GM23338 (cell line): ENCODE data around the gene CLEC17A. TPM values are rescaled to one million over a fixed set of nuclear protein-coding genes. Genes with fewer than 3 reads are reported as not detected.

ENCODE experiments used
- ATAC-seq: fragments of 200-7000 bp; cut with Tn5 transposase; 3 replicates; pipeline ENCODE4 v1.9.1; 2020
- DNase-seq: peaks from one replicate; pipeline ENCODE4 v3.0.0-alpha.2; 2015; ENCODE audit warnings: low spot score
- H2AFZ ChIP-seq: fragments of 200-600 bp; sonication (generic); 2 replicates; pipeline ENCODE4 v1.8.0; 2016; ENCODE audit warnings: antibody characterized with exemption, mild to moderate bottlenecking, moderate library complexity
- H3F3A ChIP-seq: fragments of 200-600 bp; sonication (generic); replicated peaks from 2 replicates; pipeline ENCODE4 v1.8.0; 2017; ENCODE audit warnings: antibody characterized with exemption, mixed run types, low read depth
- H3K27ac ChIP-seq: fragments of 200-600 bp; sonication (generic); 2 replicates; pipeline ENCODE4 v1.6.1; 2016; ENCODE audit warnings: low read depth
- H3K27me3 ChIP-seq: fragments of 200-600 bp; sonication (generic); 2 replicates; pipeline ENCODE4 v1.8.0; 2016; ENCODE audit warnings: mild to moderate bottlenecking, mixed run types, moderate library complexity; ENCODE audit not compliant: insufficient read depth
- H3K36me3 ChIP-seq: fragments of 200-600 bp; sonication (generic); 2 replicates; pipeline ENCODE4 v1.8.0; 2016; ENCODE audit warnings: mild to moderate bottlenecking; ENCODE audit not compliant: insufficient read depth
- H3K4me1 ChIP-seq: fragments of 200-600 bp; sonication (generic); 2 replicates; pipeline ENCODE4 v1.8.0; 2016; ENCODE audit warnings: mild to moderate bottlenecking, moderate library complexity; ENCODE audit not compliant: insufficient read depth
- H3K4me2 ChIP-seq: fragments of 200-600 bp; sonication (generic); 2 replicates; pipeline ENCODE4 v1.7.1; 2017; ENCODE audit warnings: mixed run types
- H3K4me3 ChIP-seq: fragments of 200-600 bp; sonication (generic); 2 replicates; pipeline ENCODE4 v1.6.1; 2016; ENCODE audit warnings: mixed run types
- H3K79me2 ChIP-seq: fragments of 200-600 bp; sonication (generic); replicated peaks from 2 replicates; pipeline ENCODE4 v1.8.0; 2017; ENCODE audit warnings: mild to moderate bottlenecking; ENCODE audit not compliant: insufficient read depth
- H3K9me2 ChIP-seq: fragments of 200-600 bp; sonication (generic); 2 replicates; pipeline ENCODE4 v1.8.0; 2017; ENCODE audit not compliant: insufficient read depth
- H4K20me1 ChIP-seq: fragments of 200-600 bp; sonication (generic); replicated peaks from 2 replicates; pipeline ENCODE4 v1.8.0; 2017; ENCODE audit warnings: mild to moderate bottlenecking; ENCODE audit not compliant: insufficient read depth
- H3K27ac Mint-ChIP-seq: 2 replicates; pipeline ENCODE4 v1.8.0; 2020; ENCODE audit warnings: inconsistent platforms, mild to moderate bottlenecking, moderate library complexity, mixed read lengths
- H3K27me3 Mint-ChIP-seq: 3 replicates; pipeline ENCODE4 v1.8.0; 2022; ENCODE audit warnings: low read depth, mild to moderate bottlenecking, moderate library complexity, mixed read lengths, inconsistent platforms; ENCODE audit not compliant: insufficient read depth, poor library complexity
- H3K36me3 Mint-ChIP-seq: 3 replicates; pipeline ENCODE4 v1.8.0; 2021; ENCODE audit warnings: low read depth, mild to moderate bottlenecking, inconsistent platforms, moderate library complexity, mixed read lengths
- H3K4me1 Mint-ChIP-seq: 3 replicates; pipeline ENCODE4 v1.8.0; 2020; ENCODE audit warnings: mild to moderate bottlenecking, inconsistent platforms, mixed read lengths
- H3K4me3 Mint-ChIP-seq: 3 replicates; pipeline ENCODE4 v1.8.0; 2021; ENCODE audit warnings: moderate library complexity, mild to moderate bottlenecking, inconsistent platforms, mixed read lengths
- H3K9me3 Mint-ChIP-seq: 3 replicates; pipeline ENCODE4 v1.8.0; 2020; ENCODE audit warnings: moderate library complexity, mild to moderate bottlenecking, inconsistent platforms, mixed read lengths
- CREB1 ChIP-seq: fragments of 250-450 bp; sonication (Bioruptor Pico); IDR thresholded peaks from 2 replicates; pipeline ENCODE4 v1.5.0; 2020; ENCODE audit warnings: low read depth, mild to moderate bottlenecking, moderate library complexity
- EZH2 ChIP-seq: fragments of 200-600 bp; sonication (generic); IDR thresholded peaks from one replicate; pipeline ENCODE4 v1.8.0; 2017; ENCODE audit warnings: antibody characterized with exemption, mild to moderate bottlenecking, low read depth; ENCODE audit not compliant: unreplicated experiment
- EZH2phosphoT487 ChIP-seq: fragments of 200-600 bp; sonication (generic); IDR thresholded peaks from one replicate; pipeline ENCODE4 v1.8.1; 2018; ENCODE audit warnings: antibody characterized with exemption; ENCODE audit not compliant: unreplicated experiment
- JUNB ChIP-seq: IDR thresholded peaks from one replicate; pipeline ENCODE4 v1.6.1; 2016; ENCODE audit warnings: antibody characterized with exemption; ENCODE audit not compliant: unreplicated experiment
- POLR2AphosphoS5 ChIP-seq: IDR thresholded peaks from 2 replicates; pipeline ENCODE4 v1.6.1; 2016; ENCODE audit warnings: antibody characterized with exemption, low read depth
- STAT1 ChIP-seq: IDR thresholded peaks from one replicate; pipeline ENCODE4 v1.6.1; 2016; ENCODE audit warnings: antibody characterized with exemption; ENCODE audit not compliant: unreplicated experiment
- ZNF114 ChIP-seq: fragments of 250-450 bp; sonication (Bioruptor Pico); IDR thresholded peaks from 2 replicates; pipeline ENCODE4 v1.5.0; 2020; ENCODE audit warnings: mild to moderate bottlenecking, moderate library complexity
- ZNF331 ChIP-seq: fragments of 250-450 bp; sonication (Bioruptor Pico); IDR thresholded peaks from 2 replicates; pipeline ENCODE4 v1.5.0; 2020; ENCODE audit warnings: low read depth, mild to moderate bottlenecking, moderate library complexity
- polyA plus RNA-seq: library from polyadenylated mRNA; unstranded; fragments of >200 nt; fragmentation: Nextera tagmentation; extraction: Ambion mirVana; gene quantifications from 2 replicates; pipeline ENCODE4 v1.2.1, GENCODE V29; 2016
- total RNA-seq: library from RNA; depleted of rRNA; stranded (reverse); fragments of >200 nt; shearing (Covaris generic); gene quantifications from 2 replicates; pipeline ENCODE4 v1.2.3, GENCODE V29; 2014
- TF ChIP-seq, protein P1 (sequence below), 2 experiments: fragments of 200-600 bp in 1 of 2; sonication (generic) in 1 of 2; conservative IDR thresholded peaks; 2 replicates each; pipeline versions ENCODE4 v1.5.1 to v1.6.1; 2016 to 2017; ENCODE audit warnings: antibody characterized with exemption in 2 of 2, low read depth in 2 of 2, mild to moderate bottlenecking in 2 of 2, moderate library complexity in 1 of 2
- TF ChIP-seq, protein P2 (sequence below): IDR thresholded peaks from one replicate; pipeline ENCODE4 v1.6.1; 2018; ENCODE audit warnings: antibody characterized with exemption; ENCODE audit not compliant: unreplicated experiment
- TF ChIP-seq, protein P3 (sequence below): IDR thresholded peaks from 2 replicates; pipeline ENCODE4 v1.6.1; 2016; ENCODE audit warnings: antibody characterized with exemption
- TF ChIP-seq, protein P4 (sequence below): fragments of 250-450 bp; sonication (Bioruptor Pico); IDR thresholded peaks from 2 replicates; pipeline ENCODE4 v1.5.0; 2020; ENCODE audit warnings: mild to moderate bottlenecking, moderate library complexity

The CLEC17A gene
- total and polyA plus RNA-seq, 2 experiments from 2014 or later = 0.17 TPM; not detected in 1

DNA sequence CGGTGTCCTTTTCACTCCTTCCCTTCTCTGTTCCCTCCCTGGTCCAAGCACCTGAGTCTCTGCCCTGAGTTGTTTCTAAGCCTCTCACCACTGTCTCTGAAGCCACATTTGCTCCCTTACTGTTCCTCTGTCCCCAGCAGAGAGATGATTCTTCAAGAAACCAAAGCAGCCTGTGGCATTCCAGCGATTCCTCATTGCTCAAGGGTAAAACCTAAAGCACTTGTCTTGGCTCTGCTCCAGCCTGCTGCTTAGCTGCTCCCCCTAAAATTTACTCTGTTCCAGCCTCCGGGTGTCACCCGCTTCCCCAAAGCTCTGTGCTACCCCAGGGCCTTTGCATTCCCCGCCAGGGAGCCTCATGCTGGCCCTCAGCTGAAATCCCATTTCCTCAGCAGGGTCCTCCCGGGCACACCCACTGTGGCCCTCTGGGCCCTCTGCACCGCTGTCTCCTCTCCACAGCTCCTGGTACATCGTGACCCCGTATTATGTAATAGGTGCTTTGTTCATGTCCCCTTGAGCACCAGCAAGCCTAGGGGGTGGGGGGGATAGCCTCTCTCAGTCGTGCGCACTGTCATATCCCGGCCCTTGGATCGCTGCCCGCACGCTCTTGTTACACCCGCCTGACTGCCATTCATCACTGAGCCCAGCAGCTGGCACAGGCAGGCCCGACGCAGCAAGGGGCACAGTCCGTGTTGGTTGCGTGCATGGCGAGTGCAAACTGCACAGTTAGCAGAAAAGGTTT lies 37.7 kb upstream of the CLEC17A start (continued):
- TF ChIP-seq, protein P1, sequence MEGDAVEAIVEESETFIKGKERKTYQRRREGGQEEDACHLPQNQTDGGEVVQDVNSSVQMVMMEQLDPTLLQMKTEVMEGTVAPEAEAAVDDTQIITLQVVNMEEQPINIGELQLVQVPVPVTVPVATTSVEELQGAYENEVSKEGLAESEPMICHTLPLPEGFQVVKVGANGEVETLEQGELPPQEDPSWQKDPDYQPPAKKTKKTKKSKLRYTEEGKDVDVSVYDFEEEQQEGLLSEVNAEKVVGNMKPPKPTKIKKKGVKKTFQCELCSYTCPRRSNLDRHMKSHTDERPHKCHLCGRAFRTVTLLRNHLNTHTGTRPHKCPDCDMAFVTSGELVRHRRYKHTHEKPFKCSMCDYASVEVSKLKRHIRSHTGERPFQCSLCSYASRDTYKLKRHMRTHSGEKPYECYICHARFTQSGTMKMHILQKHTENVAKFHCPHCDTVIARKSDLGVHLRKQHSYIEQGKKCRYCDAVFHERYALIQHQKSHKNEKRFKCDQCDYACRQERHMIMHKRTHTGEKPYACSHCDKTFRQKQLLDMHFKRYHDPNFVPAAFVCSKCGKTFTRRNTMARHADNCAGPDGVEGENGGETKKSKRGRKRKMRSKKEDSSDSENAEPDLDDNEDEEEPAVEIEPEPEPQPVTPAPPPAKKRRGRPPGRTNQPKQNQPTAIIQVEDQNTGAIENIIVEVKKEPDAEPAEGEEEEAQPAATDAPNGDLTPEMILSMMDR (conservative IDR thresholded peaks at IDR 0.05; ENCODE audit: low read depth in 2 of 2) = no peak
- no peak for TF ChIP-seq STAT1
- no peak for TF ChIP-seq ZNF114
- TF ChIP-seq, protein P2, sequence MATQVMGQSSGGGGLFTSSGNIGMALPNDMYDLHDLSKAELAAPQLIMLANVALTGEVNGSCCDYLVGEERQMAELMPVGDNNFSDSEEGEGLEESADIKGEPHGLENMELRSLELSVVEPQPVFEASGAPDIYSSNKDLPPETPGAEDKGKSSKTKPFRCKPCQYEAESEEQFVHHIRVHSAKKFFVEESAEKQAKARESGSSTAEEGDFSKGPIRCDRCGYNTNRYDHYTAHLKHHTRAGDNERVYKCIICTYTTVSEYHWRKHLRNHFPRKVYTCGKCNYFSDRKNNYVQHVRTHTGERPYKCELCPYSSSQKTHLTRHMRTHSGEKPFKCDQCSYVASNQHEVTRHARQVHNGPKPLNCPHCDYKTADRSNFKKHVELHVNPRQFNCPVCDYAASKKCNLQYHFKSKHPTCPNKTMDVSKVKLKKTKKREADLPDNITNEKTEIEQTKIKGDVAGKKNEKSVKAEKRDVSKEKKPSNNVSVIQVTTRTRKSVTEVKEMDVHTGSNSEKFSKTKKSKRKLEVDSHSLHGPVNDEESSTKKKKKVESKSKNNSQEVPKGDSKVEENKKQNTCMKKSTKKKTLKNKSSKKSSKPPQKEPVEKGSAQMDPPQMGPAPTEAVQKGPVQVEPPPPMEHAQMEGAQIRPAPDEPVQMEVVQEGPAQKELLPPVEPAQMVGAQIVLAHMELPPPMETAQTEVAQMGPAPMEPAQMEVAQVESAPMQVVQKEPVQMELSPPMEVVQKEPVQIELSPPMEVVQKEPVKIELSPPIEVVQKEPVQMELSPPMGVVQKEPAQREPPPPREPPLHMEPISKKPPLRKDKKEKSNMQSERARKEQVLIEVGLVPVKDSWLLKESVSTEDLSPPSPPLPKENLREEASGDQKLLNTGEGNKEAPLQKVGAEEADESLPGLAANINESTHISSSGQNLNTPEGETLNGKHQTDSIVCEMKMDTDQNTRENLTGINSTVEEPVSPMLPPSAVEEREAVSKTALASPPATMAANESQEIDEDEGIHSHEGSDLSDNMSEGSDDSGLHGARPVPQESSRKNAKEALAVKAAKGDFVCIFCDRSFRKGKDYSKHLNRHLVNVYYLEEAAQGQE = no peak
- TF ChIP-seq, protein P3, sequence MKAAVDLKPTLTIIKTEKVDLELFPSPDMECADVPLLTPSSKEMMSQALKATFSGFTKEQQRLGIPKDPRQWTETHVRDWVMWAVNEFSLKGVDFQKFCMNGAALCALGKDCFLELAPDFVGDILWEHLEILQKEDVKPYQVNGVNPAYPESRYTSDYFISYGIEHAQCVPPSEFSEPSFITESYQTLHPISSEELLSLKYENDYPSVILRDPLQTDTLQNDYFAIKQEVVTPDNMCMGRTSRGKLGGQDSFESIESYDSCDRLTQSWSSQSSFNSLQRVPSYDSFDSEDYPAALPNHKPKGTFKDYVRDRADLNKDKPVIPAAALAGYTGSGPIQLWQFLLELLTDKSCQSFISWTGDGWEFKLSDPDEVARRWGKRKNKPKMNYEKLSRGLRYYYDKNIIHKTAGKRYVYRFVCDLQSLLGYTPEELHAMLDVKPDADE = no peak
- no peak for TF ChIP-seq CREB1 (CRISPR knock-in tag)
- TF ChIP-seq ZNF331 (CRISPR knock-in tag) = no peak
- TF ChIP-seq JUNB = no peak

DNA sequence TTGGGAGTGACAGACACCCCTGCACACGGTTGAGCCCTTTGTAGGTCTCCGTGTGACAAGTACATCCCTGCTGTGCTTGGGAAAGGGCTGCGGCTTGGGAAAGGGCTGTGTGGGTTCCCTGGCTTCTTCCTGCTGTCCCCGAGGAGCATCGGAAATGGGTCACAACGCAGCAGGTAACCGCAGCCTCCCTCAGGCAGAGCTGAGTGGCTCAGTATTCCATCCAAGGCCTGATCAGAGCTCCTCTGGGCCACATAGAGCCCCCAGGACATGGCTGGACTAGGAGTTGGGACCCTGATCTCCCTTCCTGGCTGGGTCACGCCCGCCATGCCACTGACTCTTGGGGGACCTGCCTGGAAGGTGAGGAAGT lies 37.2 kb upstream of the CLEC17A start:
- DNase-seq = no peak
- H3K4me2 ChIP-seq = no peak overlapping the region
- H3K79me2 ChIP-seq = peaks cover 32% of the 10 kb centered on the region
- H3K9me2 ChIP-seq = no peaks in the 10 kb centered on the region
- ATAC-seq = no peak
- no peak overlapping the region for H2AFZ ChIP-seq
- Mint-ChIP-seq H3K27me3 (peaks cover 10% of the 10 kb centered on the region), H3K4me1 (no peaks in the 10 kb centered on the region; the same call in 1 of the 3 replicates), H3K4me3 (no peak overlapping the region), H3K36me3 (peaks cover 9% of the 10 kb centered on the region), H3K9me3 (no peaks in the 10 kb centered on the region), H3K27ac (peak overlapping the region; percentile 75; the same call in 1 of the 2 replicates)
- peaks cover 12% of the 10 kb centered on the region for H4K20me1 ChIP-seq
- H3K36me3 ChIP-seq = no peaks in the 10 kb centered on the region; the same call in 1 of the 2 replicates
- no peak overlapping the region for H3K27ac ChIP-seq
- no peaks in the 10 kb centered on the region for H3F3A ChIP-seq
- no peaks in the 10 kb centered on the region for H3K27me3 ChIP-seq
- H3K4me1 ChIP-seq = no peaks in the 10 kb centered on the region
- no peak overlapping the region for H3K4me3 ChIP-seq
- no peak for TF ChIP-seq ZNF114
- TF ChIP-seq, protein P4, sequence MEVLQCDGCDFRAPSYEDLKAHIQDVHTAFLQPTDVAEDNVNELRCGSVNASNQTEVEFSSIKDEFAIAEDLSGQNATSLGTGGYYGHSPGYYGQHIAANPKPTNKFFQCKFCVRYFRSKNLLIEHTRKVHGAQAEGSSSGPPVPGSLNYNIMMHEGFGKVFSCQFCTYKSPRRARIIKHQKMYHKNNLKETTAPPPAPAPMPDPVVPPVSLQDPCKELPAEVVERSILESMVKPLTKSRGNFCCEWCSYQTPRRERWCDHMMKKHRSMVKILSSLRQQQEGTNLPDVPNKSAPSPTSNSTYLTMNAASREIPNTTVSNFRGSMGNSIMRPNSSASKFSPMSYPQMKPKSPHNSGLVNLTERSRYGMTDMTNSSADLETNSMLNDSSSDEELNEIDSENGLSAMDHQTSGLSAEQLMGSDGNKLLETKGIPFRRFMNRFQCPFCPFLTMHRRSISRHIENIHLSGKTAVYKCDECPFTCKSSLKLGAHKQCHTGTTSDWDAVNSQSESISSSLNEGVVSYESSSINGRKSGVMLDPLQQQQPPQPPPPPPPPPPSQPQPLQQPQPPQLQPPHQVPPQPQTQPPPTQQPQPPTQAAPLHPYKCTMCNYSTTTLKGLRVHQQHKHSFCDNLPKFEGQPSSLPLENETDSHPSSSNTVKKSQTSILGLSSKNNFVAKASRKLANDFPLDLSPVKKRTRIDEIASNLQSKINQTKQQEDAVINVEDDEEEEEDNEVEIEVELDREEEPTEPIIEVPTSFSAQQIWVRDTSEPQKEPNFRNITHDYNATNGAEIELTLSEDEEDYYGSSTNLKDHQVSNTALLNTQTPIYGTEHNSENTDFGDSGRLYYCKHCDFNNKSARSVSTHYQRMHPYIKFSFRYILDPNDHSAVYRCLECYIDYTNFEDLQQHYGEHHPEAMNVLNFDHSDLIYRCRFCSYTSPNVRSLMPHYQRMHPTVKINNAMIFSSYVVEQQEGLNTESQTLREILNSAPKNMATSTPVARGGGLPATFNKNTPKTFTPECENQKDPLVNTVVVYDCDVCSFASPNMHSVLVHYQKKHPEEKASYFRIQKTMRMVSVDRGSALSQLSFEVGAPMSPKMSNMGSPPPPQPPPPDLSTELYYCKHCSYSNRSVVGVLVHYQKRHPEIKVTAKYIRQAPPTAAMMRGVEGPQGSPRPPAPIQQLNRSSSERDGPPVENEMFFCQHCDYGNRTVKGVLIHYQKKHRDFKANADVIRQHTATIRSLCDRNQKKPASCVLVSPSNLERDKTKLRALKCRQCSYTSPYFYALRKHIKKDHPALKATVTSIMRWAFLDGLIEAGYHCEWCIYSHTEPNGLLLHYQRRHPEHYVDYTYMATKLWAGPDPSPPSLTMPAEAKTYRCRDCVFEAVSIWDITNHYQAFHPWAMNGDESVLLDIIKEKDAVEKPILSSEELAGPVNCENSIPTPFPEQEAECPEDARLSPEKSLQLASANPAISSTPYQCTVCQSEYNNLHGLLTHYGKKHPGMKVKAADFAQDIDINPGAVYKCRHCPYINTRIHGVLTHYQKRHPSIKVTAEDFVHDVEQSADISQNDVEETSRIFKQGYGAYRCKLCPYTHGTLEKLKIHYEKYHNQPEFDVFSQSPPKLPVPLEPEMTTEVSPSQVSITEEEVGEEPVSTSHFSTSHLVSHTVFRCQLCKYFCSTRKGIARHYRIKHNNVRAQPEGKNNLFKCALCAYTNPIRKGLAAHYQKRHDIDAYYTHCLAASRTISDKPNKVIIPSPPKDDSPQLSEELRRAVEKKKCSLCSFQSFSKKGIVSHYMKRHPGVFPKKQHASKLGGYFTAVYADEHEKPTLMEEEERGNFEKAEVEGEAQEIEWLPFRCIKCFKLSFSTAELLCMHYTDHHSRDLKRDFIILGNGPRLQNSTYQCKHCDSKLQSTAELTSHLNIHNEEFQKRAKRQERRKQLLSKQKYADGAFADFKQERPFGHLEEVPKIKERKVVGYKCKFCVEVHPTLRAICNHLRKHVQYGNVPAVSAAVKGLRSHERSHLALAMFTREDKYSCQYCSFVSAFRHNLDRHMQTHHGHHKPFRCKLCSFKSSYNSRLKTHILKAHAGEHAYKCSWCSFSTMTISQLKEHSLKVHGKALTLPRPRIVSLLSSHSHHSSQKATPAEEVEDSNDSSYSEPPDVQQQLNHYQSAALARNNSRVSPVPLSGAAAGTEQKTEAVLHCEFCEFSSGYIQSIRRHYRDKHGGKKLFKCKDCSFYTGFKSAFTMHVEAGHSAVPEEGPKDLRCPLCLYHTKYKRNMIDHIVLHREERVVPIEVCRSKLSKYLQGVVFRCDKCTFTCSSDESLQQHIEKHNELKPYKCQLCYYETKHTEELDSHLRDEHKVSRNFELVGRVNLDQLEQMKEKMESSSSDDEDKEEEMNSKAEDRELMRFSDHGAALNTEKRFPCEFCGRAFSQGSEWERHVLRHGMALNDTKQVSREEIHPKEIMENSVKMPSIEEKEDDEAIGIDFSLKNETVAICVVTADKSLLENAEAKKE (CRISPR knock-in tag) = no peak
- no peak for TF ChIP-seq POLR2AphosphoS5
- no peak for TF ChIP-seq EZH2phosphoT487
- TF ChIP-seq EZH2 = no peak
